Left renal cortex interstitium (tissue), 4 donors: ENCODE data around the gene AGXT. TPM values are rescaled to one million over a fixed set of nuclear protein-coding genes. Genes with fewer than 3 reads are reported as not detected.

ENCODE experiments used
- DNase-seq, 4 donors: peaks; one replicate each; pipeline ENCODE4 v3.0.0-alpha.2; 2013; ENCODE audit warnings: low read depth in 4 of 4, low spot score in 2 of 4, missing footprints in 1 of 4
- polyA plus RNA-seq, 4 donors: library from polyadenylated mRNA; unstranded; fragments of 120-200 nt; gene quantifications; one replicate each; pipeline ENCODE4 v1.2.1, GENCODE V29; 2013; ENCODE audit not compliant: insufficient read length in 4 of 4

Gene AGXT
- polyA plus RNA-seq, 4 donors = 0.08 to 1.7 (median 0.08) TPM; not detected in 1

- no peak for DNase-seq
Measured at GRCh38 chr2:240925191-240925567, 56.6 kb downstream of the AGXT start.

- no peak for DNase-seq
Measured at GRCh38 chr2:240925568-240926515, 57.2 kb downstream of the AGXT start.

GRCh38 chr2:240926516-240927389 lies 58.1 kb downstream of the AGXT start:
- DNase-seq = no peak

GRCh38 chr2:240927390-240927781 lies 58.8 kb downstream of the AGXT start:
- DNase-seq = no peak

- no peak for DNase-seq
Measured at GRCh38 chr2:240928476-240929363, 60.1 kb downstream of the AGXT start.

GRCh38 chr2:240929364-240930095 lies 60.9 kb downstream of the AGXT start:
- DNase-seq = no peak

Other genes with a start within 250 kb of the AGXT start
- gene GPR35, start 243.3 kb upstream of the AGXT start, polyA plus RNA-seq = 1 to 10 TPM; 1.1 to 3.5 (median 2.3) TPM
- gene AQP12B, start 185.9 kb upstream of the AGXT start, polyA plus RNA-seq = 1 to 10 TPM in 1 of 4 donors, under 1 TPM in 3; 0.19 to 2.8 (median 0.60) TPM
- gene AQP12A, start 177.0 kb upstream of the AGXT start, polyA plus RNA-seq = 1 to 10 TPM in 1 of 4 donors, under 1 TPM in 2, not detected in 1; 0.57 to 1.5 (median 0.93) TPM
- 10 to 100 TPM in 3 of 4 donors, 1 to 10 TPM in 1; 7.9 to 15.8 (median 12.5) TPM for gene KIF1A, start 48.6 kb upstream of the AGXT start, polyA plus RNA-seq
- gene MAB21L4, start 27.3 kb downstream of the AGXT start, polyA plus RNA-seq = 1 to 10 TPM; 1.3 to 4.3 (median 1.7) TPM
- gene CROCC2, start 37.5 kb downstream of the AGXT start, polyA plus RNA-seq = under 1 TPM; 0.03 to 0.11 (median 0.08) TPM
- 10 to 100 TPM in 2 of 4 donors, 1 to 10 TPM in 2; 7.4 to 14.0 (median 9.4) TPM for gene SNED1, start 129.8 kb downstream of the AGXT start, polyA plus RNA-seq
- gene MTERF4, start 233.5 kb downstream of the AGXT start, polyA plus RNA-seq = 10 to 100 TPM; 49.5 to 83.9 (median 76.7) TPM